Suprapubic skin (tissue), 4 donors: ENCODE measurements around the gene SPOP.

Experiments used
- CTCF ChIP-seq, 2 donors: fragments of 200-600 bp in 1 of 2; fragments of 450-650 bp in 1 of 2; sonication (generic) in 1 of 2; IDR thresholded peaks; one replicate each; pipeline ENCODE4 v1.5.1; 2016 to 2019; ENCODE audit warnings: antibody characterized with exemption in 2 of 2, mild to moderate bottlenecking in 1 of 2, moderate library complexity in 1 of 2
- EP300 ChIP-seq: sonication (generic); formaldehyde crosslinking; IDR thresholded peaks from one replicate; pipeline ENCODE4 v1.6.1; 2017; ENCODE audit warnings: antibody characterized with exemption
- POLR2A ChIP-seq, 2 donors: fragments of 450-650 bp; IDR thresholded peaks; one replicate each; pipeline ENCODE4 v1.6.1; 2017; ENCODE audit warnings: antibody characterized with exemption in 2 of 2, mild to moderate bottlenecking in 2 of 2, moderate library complexity in 2 of 2
- POLR2AphosphoS5 ChIP-seq, 3 donors: sonication (generic); formaldehyde crosslinking; IDR thresholded peaks; one replicate each; pipeline ENCODE4 v1.6.1; 2017; ENCODE audit warnings: antibody characterized with exemption in 3 of 3

- TF ChIP-seq CTCF (IDR thresholded peaks at IDR 0.05) (no peak), POLR2AphosphoS5 (IDR thresholded peaks at IDR 0.05) (no peak), EP300 (no peak), POLR2A (IDR thresholded peaks at IDR 0.05) (no peak)
Observed at GRCh38 chr17:49583889-49584288, 94.0 kb downstream of the SPOP start.
